Heart left ventricle (tissue), 16 donors: ENCODE measurements around the gene ASIC4. TPM values are rescaled to one million over a fixed set of nuclear protein-coding genes. Genes with fewer than 3 reads are reported as not detected.

Experiments
- ATAC-seq, 4 donors: fragments of 200-7000 bp; cut with Tn5 transposase; one replicate each; pipeline ENCODE4 v1.9.1; 2020 to 2022; ENCODE audit warnings: moderate library complexity in 4 of 4, mild to moderate bottlenecking in 3 of 4, moderate number of reproducible peaks in 1 of 4
- DNase-seq, 5 donors: peaks; one replicate each; pipeline ENCODE4 v3.0.0-alpha.2; 2020
- H3K27ac ChIP-seq, 12 donors: fragments of 200-600 bp; sonication (generic) in 4 of 12; one replicate each; pipeline versions ENCODE4 v1.5.0 to v1.8.0; 2016 to 2022; ENCODE audit warnings: mild to moderate bottlenecking in 2 of 12
- H3K27me3 ChIP-seq, 9 donors: fragments of 200-600 bp; sonication (generic) in 2 of 9; one replicate each; pipeline versions ENCODE4 v1.5.1 to v1.8.0; 2016 to 2022; ENCODE audit warnings: mild to moderate bottlenecking in 3 of 9
- H3K36me3 ChIP-seq, 9 donors: fragments of 200-600 bp; sonication (generic) in 2 of 9; one replicate each; pipeline versions ENCODE4 v1.5.0 to v1.8.0; 2018 to 2022; ENCODE audit warnings: mild to moderate bottlenecking in 2 of 9
- H3K4me1 ChIP-seq, 12 donors: fragments of 200-600 bp; sonication (generic) in 4 of 12; one replicate each; pipeline versions ENCODE4 v1.5.0 to v1.8.0; 2016 to 2022; ENCODE audit warnings: mild to moderate bottlenecking in 3 of 12
- H3K4me3 ChIP-seq, 12 donors: fragments of 200-600 bp; sonication (generic) in 4 of 12; one replicate each; pipeline versions ENCODE4 v1.5.0 to v1.8.0; 2017 to 2022; ENCODE audit warnings: mild to moderate bottlenecking in 9 of 12, moderate library complexity in 4 of 12
- H3K9me3 ChIP-seq, 12 donors: fragments of 200-600 bp; sonication (generic) in 4 of 12; one replicate each; pipeline versions ENCODE4 v1.5.0 to v1.8.0; 2016 to 2022; ENCODE audit warnings: mild to moderate bottlenecking in 1 of 12
- POLR2A ChIP-seq, 2 donors: fragments of 450-650 bp; IDR thresholded peaks; one replicate each; pipeline ENCODE4 v1.6.1; 2017; ENCODE audit warnings: antibody characterized with exemption in 2 of 2, mild to moderate bottlenecking in 2 of 2, moderate library complexity in 2 of 2
- WGBS, 4 donors: extraction: QIAGEN DNeasy Blood & Tissue Kit in 2 of 4; methylation state at CpG; one replicate each; pipeline versions ENCODE4 v1.1.5 to v1.1.7; 2013 to 2018; 5-methylcytosine and 5-hydroxymethylcytosine counted together
- intact Hi-C, 10 donors: fragments of 100-400 bp; cut with DNase I; formaldehyde crosslinking; loops; one replicate each; pipeline versions ENCODE4 v1.11.1 to v1.14.2; 2022
- polyA plus RNA-seq, 2 donors: library from polyadenylated mRNA; stranded (reverse); fragments of 200-250 nt; gene quantifications; one replicate each; pipeline ENCODE4 v1.2.3, GENCODE V29; 2013
- total RNA-seq, 9 donors: library from RNA; depleted of rRNA in 2 of 9; stranded (reverse); fragments of >200 nt in 2 of 9; fragmentation: NEBNext Ultra II Directional in 3 of 9; extraction: Animal tissue kit (Norgen Biotek cat#: 25700) in 3 of 9; gene quantifications; one replicate each; pipeline versions ENCODE4 v1.1.0 to v1.2.4, GENCODE V29; 2016 to 2023
- TF ChIP-seq, protein P1 (sequence below), 12 donors: fragments of 200-600 bp; sonication (generic) in 4 of 12; IDR thresholded peaks; one replicate each; pipeline versions ENCODE4 v1.5.0 to v1.8.0; 2018 to 2022; ENCODE audit warnings: antibody characterized with exemption in 12 of 12, mild to moderate bottlenecking in 5 of 12
- donor health status: ischemic (EF 13 %, LVEDD 7.1; RV severe dilation, severe dysfunction).
- donor health status: healthy with polysubstance abuse.
- donor health status: DM: no; HTN: yes; CAD: no.
- donor health status: DM: no; HTN: no; CAD: no.
- donor health status: ischemic (EF 25% LVEDD 6.9; RV normal size, moderate dysfunction).
- donor health status: ischemic (EF 25% LVEDD 5.7; RV mildly dilated, moderate dysfunction).
- donor health status: healthy.
- donor health status: DM: yes; HTN: yes; CAD: no.
- donor health status: ischemic (EF 35%, LVEDD 5.7; RV mildly dilated, moderate dysfunction).
- donor health status: nonischemic (EF 11% LVEDD 7.7; RV severe dilation, severe dysfunction).
- donor health status: DM: yes; HTN: yes; CAD: no.
- donor health status: PGD.
- donor health status: ischemic (EF 29% LVEDD 5.4; RV normal size, mild dysfunction).
- donor health status: nonischemic (EF 23%, LVEDD 6.1; RV moderate dilation, normal function).

ASIC4 gene
- total and polyA plus RNA-seq, 11 donors = 0.03 to 0.10 (median 0.08) TPM; not detected in 8

DNA sequence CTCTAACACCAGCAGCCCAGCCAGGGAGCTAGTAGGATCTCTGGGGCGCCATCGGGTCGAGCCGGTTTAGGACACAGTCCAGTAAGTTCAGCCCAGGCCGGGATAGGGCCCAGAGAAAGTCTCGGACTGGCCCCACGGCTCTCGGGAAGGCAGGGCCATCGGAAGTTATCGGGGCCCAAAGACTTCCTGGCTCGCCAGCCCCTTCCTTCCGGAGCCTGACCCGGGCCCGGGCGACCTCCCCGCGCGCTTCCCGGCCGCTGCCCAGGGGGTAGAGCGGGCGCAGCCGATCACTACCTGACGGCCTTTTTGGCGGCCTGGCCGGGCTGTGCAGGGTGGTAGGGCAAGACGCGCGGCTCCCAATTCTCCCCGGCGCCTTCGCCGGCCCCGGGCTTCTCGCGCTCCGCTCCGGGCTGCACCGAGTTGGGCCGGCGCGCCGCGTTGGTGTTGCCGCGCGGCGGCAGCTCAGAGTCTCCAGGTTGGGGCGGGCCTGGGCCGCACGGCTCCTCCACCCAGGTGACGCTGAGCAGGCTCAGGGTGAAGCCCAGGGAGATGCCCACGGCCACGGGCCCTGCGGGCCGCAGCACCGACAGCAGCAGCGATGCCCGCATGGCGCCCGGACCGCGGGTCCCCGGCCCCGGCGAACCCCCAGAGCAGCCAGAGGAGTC is 28.8 kb downstream of the ASIC4 start:
- intact Hi-C loops = loop anchor here (1.0 to 10.0 kb wide), 12 partner anchors 54 to 149 kb away; partner anchors contain the start of gene STK11IP (in 1 of the 10)
- peaks cover 0 to 21% (median 0%) of the 10 kb centered on the region in 9 donors for H3K27me3 ChIP-seq

DNA sequence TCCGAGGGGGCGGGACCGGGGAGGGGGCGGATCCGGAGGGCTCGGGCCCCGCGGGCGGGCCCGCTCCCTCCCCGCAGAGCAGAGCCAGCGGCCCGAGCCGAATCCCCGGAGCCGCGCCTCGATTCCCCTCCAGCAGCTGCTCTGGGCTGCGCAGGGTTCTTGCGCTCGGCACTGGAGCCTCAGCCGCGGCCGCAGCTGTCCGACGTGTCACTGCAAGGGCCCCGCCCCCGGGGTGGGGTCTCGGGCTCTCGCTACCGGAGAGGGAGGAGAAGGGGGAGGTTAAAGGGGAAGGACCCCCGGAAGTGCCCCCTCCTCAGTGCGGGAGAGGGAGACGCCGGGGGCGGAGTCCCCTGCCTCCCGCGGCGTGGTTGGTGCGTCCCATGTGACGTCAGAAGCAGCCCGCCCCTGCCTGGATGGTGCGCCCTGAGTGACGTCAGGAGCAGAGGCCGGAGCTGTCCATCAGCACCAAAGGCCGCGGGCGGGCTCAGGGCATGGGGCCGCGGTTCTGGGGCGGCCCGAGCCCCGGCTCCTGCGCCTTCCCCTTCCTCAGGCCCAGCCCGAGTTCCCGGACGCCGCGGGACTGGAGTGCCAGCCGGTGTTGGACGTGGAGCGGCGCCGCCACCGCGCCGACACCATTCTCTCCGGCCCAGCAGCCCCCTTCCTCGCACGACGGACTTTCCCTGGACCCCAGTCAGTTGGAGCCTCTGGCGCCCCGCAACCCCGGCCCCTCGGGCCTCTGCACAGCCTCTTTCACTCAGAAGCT is 29.5 kb downstream of the ASIC4 start, which contains the start of the genes CHPF and TMEM198:
TSS of gene CHPF (minus strand) at position 214 of the 763 bp plus-strand sequence. CDS start 271 bp downstream, outside the sequence.
TSS of gene TMEM198 (plus strand) at position 433 of the 763 bp plus-strand sequence. CDS start 700 bp downstream, outside the sequence.
- H3K36me3 ChIP-seq = peaks cover 0 to 29% (median 26%) of the 10 kb centered on the region in 9 donors
- peak within 1 kb of the TSS; percentile 46 to 92 (median 73) for H3K4me3 ChIP-seq
- intact Hi-C loops = loop anchor here (1.0 to 10.0 kb wide), 12 partner anchors 54 to 149 kb away; partner anchors contain the start of gene STK11IP (in 1 of the 10)
- DNase-seq (peak; percentile 97 to 99 (median 98)), ATAC-seq (peak; percentile 92 to 95 (median 93))
- peaks cover 0 to 35% (median 25%) of the 10 kb centered on the region in 12 donors for H3K4me1 ChIP-seq
- TF ChIP-seq, protein P1, sequence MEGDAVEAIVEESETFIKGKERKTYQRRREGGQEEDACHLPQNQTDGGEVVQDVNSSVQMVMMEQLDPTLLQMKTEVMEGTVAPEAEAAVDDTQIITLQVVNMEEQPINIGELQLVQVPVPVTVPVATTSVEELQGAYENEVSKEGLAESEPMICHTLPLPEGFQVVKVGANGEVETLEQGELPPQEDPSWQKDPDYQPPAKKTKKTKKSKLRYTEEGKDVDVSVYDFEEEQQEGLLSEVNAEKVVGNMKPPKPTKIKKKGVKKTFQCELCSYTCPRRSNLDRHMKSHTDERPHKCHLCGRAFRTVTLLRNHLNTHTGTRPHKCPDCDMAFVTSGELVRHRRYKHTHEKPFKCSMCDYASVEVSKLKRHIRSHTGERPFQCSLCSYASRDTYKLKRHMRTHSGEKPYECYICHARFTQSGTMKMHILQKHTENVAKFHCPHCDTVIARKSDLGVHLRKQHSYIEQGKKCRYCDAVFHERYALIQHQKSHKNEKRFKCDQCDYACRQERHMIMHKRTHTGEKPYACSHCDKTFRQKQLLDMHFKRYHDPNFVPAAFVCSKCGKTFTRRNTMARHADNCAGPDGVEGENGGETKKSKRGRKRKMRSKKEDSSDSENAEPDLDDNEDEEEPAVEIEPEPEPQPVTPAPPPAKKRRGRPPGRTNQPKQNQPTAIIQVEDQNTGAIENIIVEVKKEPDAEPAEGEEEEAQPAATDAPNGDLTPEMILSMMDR (IDR thresholded peaks at IDR 0.05) = no peak
- TF ChIP-seq POLR2A (IDR thresholded peaks at IDR 0.05) = peak in 1 of 2 donors; percentile 75
- H3K9me3 ChIP-seq = no peaks in the 10 kb centered on the region
- WGBS, 4 donors = 0 to 1% (median 1%) methylated on average over 26 to 75 of the region's 75 CpGs
- peak within 1 kb of the TSS; percentile 43 to 97 (median 88) for H3K27ac ChIP-seq
- H3K27me3 ChIP-seq = peaks cover 0 to 21% (median 0%) of the 10 kb centered on the region in 9 donors

More for the DNA sequence above, 28.8 kb downstream of the ASIC4 start:
- no peaks in the 10 kb centered on the region for H3K9me3 ChIP-seq
- peaks cover 0 to 43% (median 28%) of the 10 kb centered on the region in 12 donors for H3K4me1 ChIP-seq
- H3K4me3 ChIP-seq = peak overlapping the region; percentile 46 to 92 (median 73)
- WGBS, 4 donors = 0 to 1% (median 0%) methylated on average over 32 to 66 of the region's 66 CpGs
- no peak for TF ChIP-seq POLR2A (IDR thresholded peaks at IDR 0.05)
- TF ChIP-seq, protein P1 (IDR thresholded peaks at IDR 0.05) = no peak
- peaks cover 0 to 32% (median 27%) of the 10 kb centered on the region in 9 donors for H3K36me3 ChIP-seq
- H3K27ac ChIP-seq = peak overlapping the region; percentile 43 to 97 (median 88)
- ATAC-seq (peak in 3 of 4 donors; percentile 0 to 36 (median 28)), DNase-seq (peak in 2 of 5 donors; percentile 42 to 80)

DNA sequence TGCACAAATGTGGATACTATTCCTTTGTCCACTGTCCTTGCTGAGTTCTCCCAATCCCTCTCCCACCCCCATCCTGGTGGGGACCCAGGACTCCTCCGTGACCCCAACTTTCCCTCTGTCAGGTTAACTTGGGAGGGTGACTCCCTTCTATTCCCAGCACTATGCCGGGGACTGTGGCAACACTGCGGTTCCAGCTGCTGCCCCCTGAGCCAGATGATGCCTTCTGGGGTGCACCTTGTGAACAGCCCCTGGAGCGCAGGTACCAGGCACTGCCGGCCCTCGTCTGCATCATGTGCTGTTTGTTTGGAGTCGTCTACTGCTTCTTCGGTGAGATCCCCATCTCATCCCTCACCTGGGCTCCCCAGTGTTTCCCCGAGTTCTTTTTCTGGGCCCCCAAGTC is 30.3 kb downstream of the ASIC4 start:
- intact Hi-C loops = loop anchor here in 7 of 10 donors (5.0 to 10.0 kb wide), 5 partner anchors 53 to 148 kb away; partner anchors contain the start of gene STK11IP (in 1 of the 7)
- DNase-seq (no peak), ATAC-seq (no peak)
- Histone ChIP-seq H3K4me1 (peaks cover 0 to 35% (median 24%) of the 10 kb centered on the region in 12 donors), H3K27me3 (peaks cover 0 to 21% (median 0%) of the 10 kb centered on the region in 9 donors), H3K36me3 (peaks cover 0 to 22% (median 18%) of the 10 kb centered on the region in 9 donors), H3K4me3 (peak overlapping the region in 10 of 12 donors; percentile 57 to 92 (median 78)), H3K27ac (peak overlapping the region in 8 of 12 donors; percentile 81 to 97 (median 89)), H3K9me3 (no peaks in the 10 kb centered on the region)
- 49 to 54% (median 49%) methylated on average over 9 of the region's 9 CpGs for WGBS, 4 donors
- TF ChIP-seq, protein P1 (IDR thresholded peaks at IDR 0.05) = no peak
- TF ChIP-seq POLR2A (IDR thresholded peaks at IDR 0.05) = no peak
